ENCODE measurements around the gene SAMD8. TPM values are rescaled to one million over a fixed set of nuclear protein-coding genes. Genes with fewer than 3 reads are reported as not detected.

The SAMD8 gene
- polyA plus RNA-seq, 3 donors: 13.0 to 18.8 (median 13.7) TPM

DNA sequence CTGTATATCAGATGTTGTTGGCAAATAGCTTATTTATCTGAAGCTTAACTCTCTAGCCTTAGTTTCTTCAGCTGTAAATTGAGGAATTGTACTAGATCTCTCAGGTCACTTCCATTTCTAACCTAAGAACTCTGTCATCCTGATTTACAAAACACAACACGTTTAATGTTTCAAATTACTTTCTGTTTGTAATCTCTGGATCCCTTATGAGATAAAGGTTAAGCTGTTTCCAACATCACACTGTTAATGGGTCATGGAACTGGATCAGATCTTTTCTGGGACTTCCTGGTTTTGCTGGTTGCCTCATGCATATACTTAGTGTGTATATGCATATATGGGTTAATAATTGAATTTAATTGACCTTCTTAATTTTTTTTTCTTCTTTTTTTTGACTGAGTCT lies 9.9 kb downstream of the SAMD8 start:
- Histone ChIP-seq H3K27ac (ENCODE audit: low read depth in 1 of 2, low read length in 2 of 2) (peak overlapping the region in 1 of 2 donors; percentile 4), H3K9ac (ENCODE audit: insufficient read depth, low read length, poor library complexity, severe bottlenecking) (no peak overlapping the region), H3K4me3 (replicated peaks in 1 of 3; ENCODE audit: low read depth in 2 of 3, low read length in 3 of 3) (no peak overlapping the region), H3K9me3 (replicated peaks in 1 of 2; ENCODE audit: control insufficient read depth in 1 of 2, insufficient read depth in 1 of 2, low read length in 2 of 2) (no peaks in the 10 kb centered on the region), H2AFZ (ENCODE audit: insufficient read depth, low read depth, low read length, poor library complexity, severe bottlenecking) (no peak overlapping the region), H3K4me2 (replicated peaks; ENCODE audit: extremely low read depth, low read length, poor library complexity, severe bottlenecking) (no peak overlapping the region), H3K27me3 (ENCODE audit: control insufficient read depth in 2 of 2, insufficient read depth in 2 of 2, low read length in 2 of 2) (no peaks in the 10 kb centered on the region), H3K79me2 (ENCODE audit: insufficient read depth, low read length) (peaks cover 97% of the 10 kb centered on the region), H3K4me1 (ENCODE audit: control insufficient read depth in 1 of 2, insufficient read depth in 2 of 2, low read length in 2 of 2) (no peaks in the 10 kb centered on the region), H3K36me3 (replicated peaks in 1 of 2; ENCODE audit: control insufficient read depth in 1 of 2, insufficient read depth in 2 of 2, low read length in 2 of 2) (peaks cover 12 to 30% of the 10 kb centered on the region in 2 donors), H4K20me1 (ENCODE audit: insufficient read depth, low read length) (peaks cover 99% of the 10 kb centered on the region)
- Mint-ChIP-seq H3K27me3 (ENCODE audit: low read depth in 3 of 3) (no peaks in the 10 kb centered on the region), H3K9me3 (no peaks in the 10 kb centered on the region), H3K4me1 (peaks cover 6% of the 10 kb centered on the region), H3K27ac (peak overlapping the region in 1 of 7 donors; percentile 10), H3K36me3 (peaks cover 24 to 27% of the 10 kb centered on the region in 2 donors), H3K4me3 (no peak overlapping the region)
- TF ChIP-seq, protein P1, sequence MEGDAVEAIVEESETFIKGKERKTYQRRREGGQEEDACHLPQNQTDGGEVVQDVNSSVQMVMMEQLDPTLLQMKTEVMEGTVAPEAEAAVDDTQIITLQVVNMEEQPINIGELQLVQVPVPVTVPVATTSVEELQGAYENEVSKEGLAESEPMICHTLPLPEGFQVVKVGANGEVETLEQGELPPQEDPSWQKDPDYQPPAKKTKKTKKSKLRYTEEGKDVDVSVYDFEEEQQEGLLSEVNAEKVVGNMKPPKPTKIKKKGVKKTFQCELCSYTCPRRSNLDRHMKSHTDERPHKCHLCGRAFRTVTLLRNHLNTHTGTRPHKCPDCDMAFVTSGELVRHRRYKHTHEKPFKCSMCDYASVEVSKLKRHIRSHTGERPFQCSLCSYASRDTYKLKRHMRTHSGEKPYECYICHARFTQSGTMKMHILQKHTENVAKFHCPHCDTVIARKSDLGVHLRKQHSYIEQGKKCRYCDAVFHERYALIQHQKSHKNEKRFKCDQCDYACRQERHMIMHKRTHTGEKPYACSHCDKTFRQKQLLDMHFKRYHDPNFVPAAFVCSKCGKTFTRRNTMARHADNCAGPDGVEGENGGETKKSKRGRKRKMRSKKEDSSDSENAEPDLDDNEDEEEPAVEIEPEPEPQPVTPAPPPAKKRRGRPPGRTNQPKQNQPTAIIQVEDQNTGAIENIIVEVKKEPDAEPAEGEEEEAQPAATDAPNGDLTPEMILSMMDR (IDR thresholded peaks at IDR 0.05): no peak
- DNase-seq: no peak
- intact Hi-C loops (cut with micrococcal nuclease): loop anchor here in 1 of 2 donors (5.0 kb wide), 1 partner anchor 96 kb away; no protein-coding TSS in a partner anchor
- no CpG with 5 or more reads among the region's 1 CpG for WGBS (ENCODE audit: insufficient coverage)

DNA sequence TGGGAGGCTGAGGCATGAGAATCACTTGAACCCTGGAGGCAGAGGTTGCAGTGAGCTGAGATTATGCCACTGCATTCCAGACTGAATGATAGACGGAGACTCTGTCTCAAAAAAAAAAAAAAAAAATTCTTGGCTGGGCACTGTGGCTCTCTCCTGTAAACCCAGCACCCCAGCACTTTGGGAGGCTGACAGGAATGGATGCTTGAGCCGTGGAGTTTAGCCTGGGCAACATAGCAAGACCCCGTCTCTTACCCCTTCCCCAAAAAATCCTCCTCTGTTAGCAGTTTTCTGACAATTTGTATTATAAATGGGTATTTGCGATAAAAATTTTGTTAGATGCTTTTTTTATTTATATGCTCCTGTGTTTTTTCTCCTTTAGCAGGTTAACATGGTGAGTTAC lies 11.0 kb downstream of the SAMD8 start:
- Histone ChIP-seq H2AFZ (ENCODE audit: insufficient read depth, low read depth, low read length, poor library complexity, severe bottlenecking) (no peak overlapping the region), H3K9ac (ENCODE audit: insufficient read depth, low read length, poor library complexity, severe bottlenecking) (no peak overlapping the region), H3K27ac (ENCODE audit: low read depth in 1 of 2, low read length in 2 of 2) (no peak overlapping the region), H3K4me1 (ENCODE audit: control insufficient read depth in 1 of 2, insufficient read depth in 2 of 2, low read length in 2 of 2) (no peaks in the 10 kb centered on the region), H3K9me3 (replicated peaks in 1 of 2; ENCODE audit: control insufficient read depth in 1 of 2, insufficient read depth in 1 of 2, low read length in 2 of 2) (no peaks in the 10 kb centered on the region), H3K36me3 (replicated peaks in 1 of 2; ENCODE audit: control insufficient read depth in 1 of 2, insufficient read depth in 2 of 2, low read length in 2 of 2) (peaks cover 16 to 36% of the 10 kb centered on the region in 2 donors), H4K20me1 (ENCODE audit: insufficient read depth, low read length) (peaks cover 99% of the 10 kb centered on the region), H3K79me2 (ENCODE audit: insufficient read depth, low read length) (peaks cover 93% of the 10 kb centered on the region), H3K4me3 (replicated peaks in 1 of 3; ENCODE audit: low read depth in 2 of 3, low read length in 3 of 3) (no peak overlapping the region), H3K27me3 (ENCODE audit: control insufficient read depth in 2 of 2, insufficient read depth in 2 of 2, low read length in 2 of 2) (no peaks in the 10 kb centered on the region), H3K4me2 (replicated peaks; ENCODE audit: extremely low read depth, low read length, poor library complexity, severe bottlenecking) (no peak overlapping the region)
- H3K4me3 Mint-ChIP-seq: no peak overlapping the region
- WGBS (ENCODE audit: insufficient coverage): 100% methylated on average over 1 of the region's 4 CpGs
- TF ChIP-seq, protein P1 (IDR thresholded peaks at IDR 0.05): no peak
- intact Hi-C loops (cut with micrococcal nuclease): loop anchor here in 1 of 2 donors (5.0 kb wide), 1 partner anchor 95 kb away; no protein-coding TSS in a partner anchor
- H3K27ac Mint-ChIP-seq: no peak overlapping the region
- H3K9me3 Mint-ChIP-seq: no peaks in the 10 kb centered on the region
- H3K4me1 Mint-ChIP-seq: peaks cover 7% of the 10 kb centered on the region
- peaks cover 25 to 32% of the 10 kb centered on the region in 2 donors for H3K36me3 Mint-ChIP-seq
- H3K27me3 Mint-ChIP-seq (ENCODE audit: low read depth in 3 of 3): no peaks in the 10 kb centered on the region
- DNase-seq: no peak

Data from CD14-positive monocyte (primary cell).